ENCODE results near the gene SIGLEC9.

DNA sequence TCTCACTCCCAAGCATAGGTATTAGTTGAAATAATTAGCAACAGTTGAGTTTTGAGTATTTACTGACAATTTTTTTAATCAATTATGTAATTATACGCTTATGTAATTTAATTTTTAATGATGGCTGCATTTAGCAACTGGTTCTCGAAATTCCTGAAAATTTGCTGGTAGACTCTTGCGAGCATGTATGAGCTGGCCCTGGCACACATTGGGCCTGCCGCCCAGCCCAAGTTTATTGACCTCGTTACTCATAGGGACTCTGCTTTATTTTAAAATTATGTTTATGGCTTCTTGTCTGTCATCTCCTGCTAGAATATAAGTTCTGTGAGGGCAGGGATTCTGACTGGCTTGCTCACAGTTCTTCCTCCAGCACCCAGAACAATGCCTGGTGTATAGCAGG lies 48.7 kb upstream of the SIGLEC9 start:
- TF ChIP-seq BCL11B (tag by site-specific recombination; IDR thresholded peaks at IDR 0.05; ENCODE audit: low read depth) (no peak), CTCF (tag by site-specific recombination; IDR thresholded peaks at IDR 0.05) (no peak), ZNF18 (tag by site-specific recombination; IDR thresholded peaks at IDR 0.05) (no peak), PBX3 (CRISPR knock-in tag; IDR thresholded peaks at IDR 0.05) (no peak), ZNF292 (tag by site-specific recombination; IDR thresholded peaks at IDR 0.05; ENCODE audit: borderline replicate concordance, low read depth) (no peak)
- TF ChIP-seq, protein P1, sequence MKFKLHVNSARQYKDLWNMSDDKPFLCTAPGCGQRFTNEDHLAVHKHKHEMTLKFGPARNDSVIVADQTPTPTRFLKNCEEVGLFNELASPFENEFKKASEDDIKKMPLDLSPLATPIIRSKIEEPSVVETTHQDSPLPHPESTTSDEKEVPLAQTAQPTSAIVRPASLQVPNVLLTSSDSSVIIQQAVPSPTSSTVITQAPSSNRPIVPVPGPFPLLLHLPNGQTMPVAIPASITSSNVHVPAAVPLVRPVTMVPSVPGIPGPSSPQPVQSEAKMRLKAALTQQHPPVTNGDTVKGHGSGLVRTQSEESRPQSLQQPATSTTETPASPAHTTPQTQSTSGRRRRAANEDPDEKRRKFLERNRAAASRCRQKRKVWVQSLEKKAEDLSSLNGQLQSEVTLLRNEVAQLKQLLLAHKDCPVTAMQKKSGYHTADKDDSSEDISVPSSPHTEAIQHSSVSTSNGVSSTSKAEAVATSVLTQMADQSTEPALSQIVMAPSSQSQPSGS (tag by site-specific recombination; IDR thresholded peaks at IDR 0.05; ENCODE audit: low read depth) = no peak

All from HEK293 (cell line).